Adrenal gland (tissue), 12 donors: ENCODE measurements around the gene UBE2H. TPM values are rescaled to one million over a fixed set of nuclear protein-coding genes. Genes with fewer than 3 reads are reported as not detected.
A peak's percentile ranks its signal among the peaks of the same experiment; 100 is the strongest.

Experiments
- DNase-seq, 7 donors: peaks; one replicate each; pipeline ENCODE4 v3.0.0-alpha.2; 2019 to 2020
- H3K27ac ChIP-seq, 5 donors: fragments of 200-600 bp; sonication (generic) in 4 of 5; 1 replicate in 3 of 5; 2 replicates in 2 of 5; pipeline versions ENCODE4 v1.5.1 to v1.8.0; 2016 to 2020; ENCODE audit warnings: mild to moderate bottlenecking in 1 of 5
- H3K27me3 ChIP-seq: fragments of 200-600 bp; 2 replicates; pipeline ENCODE4 v1.8.0; 2021
- H3K36me3 ChIP-seq, 2 donors: fragments of 200-600 bp; replicated peaks in 1 of 2; 1 replicate in 1 of 2; 2 replicates in 1 of 2; pipeline versions ENCODE4 v1.5.1 to v1.8.0; 2018 to 2022
- H3K4me1 ChIP-seq, 2 donors: fragments of 200-600 bp; replicated peaks in 1 of 2; 1 replicate in 1 of 2; 2 replicates in 1 of 2; pipeline versions ENCODE4 v1.5.1 to v1.8.0; 2018 to 2021
- H3K4me3 ChIP-seq, 4 donors: fragments of 200-600 bp; sonication (generic) in 3 of 4; one replicate each; pipeline ENCODE4 v1.5.1; 2016 to 2018
- H3K9me3 ChIP-seq, 3 donors: fragments of 200-600 bp; sonication (generic) in 1 of 3; replicated peaks in 1 of 3; 1 replicate in 2 of 3; 2 replicates in 1 of 3; pipeline versions ENCODE4 v1.5.1 to v1.8.0; 2016 to 2021
- CTCF ChIP-seq, 6 experiments: fragments of 450-650 bp in 4 of 6; fragments of 200-600 bp in 2 of 6; sonication (generic) in 1 of 6; IDR thresholded peaks; 1 replicate in 5 of 6; 2 replicates in 1 of 6; pipeline versions ENCODE4 v1.5.1 to v1.8.0; 2016 to 2021; ENCODE audit warnings: antibody characterized with exemption in 6 of 6, mild to moderate bottlenecking in 2 of 6, moderate library complexity in 1 of 6
- POLR2A ChIP-seq, 2 donors: fragments of 450-650 bp; IDR thresholded peaks; one replicate each; pipeline ENCODE4 v1.6.1; 2017; ENCODE audit warnings: antibody characterized with exemption in 2 of 2, mild to moderate bottlenecking in 2 of 2, moderate library complexity in 1 of 2
- WGBS, 4 donors: extraction: QIAGEN DNeasy Blood & Tissue Kit in 2 of 4; methylation state at CpG; one replicate each; pipeline versions ENCODE4 v1.1.5 to v1.1.7; 2013 to 2017; 5-methylcytosine and 5-hydroxymethylcytosine counted together
- intact Hi-C, 2 donors: fragments of 100-400 bp; cut with DNase I; formaldehyde crosslinking; loops; one replicate each; pipeline versions ENCODE4 v1.14.1 to v1.15.0; 2022 to 2023
- polyA plus RNA-seq, 3 donors: library from polyadenylated mRNA; stranded (reverse); fragments of 200-250 nt in 2 of 3; fragments of 350-450 nt in 1 of 3; fragmentation: Illumina TruSeq in 1 of 3; extraction: RNeasy Lipid Tissue Mini Kit (QIAGEN cat#74804) in 1 of 3; gene quantifications; one replicate each; pipeline ENCODE4 v1.2.3, GENCODE V29; 2013 to 2014
- total RNA-seq, 9 donors: library from RNA; depleted of rRNA in 4 of 9; stranded (reverse); fragments of >200 nt in 4 of 9; fragments of 120-200 nt in 1 of 9; fragmentation: NEBNext Ultra II Directional in 1 of 9; extraction: Animal tissue kit (Norgen Biotek cat#: 25700) in 1 of 9; gene quantifications; one replicate each; pipeline versions ENCODE4 v1.1.0 to v1.2.4, GENCODE V29; 2013 to 2023
- donor health status: healthy with polysubstance abuse.
- donor health status: Bipolar disorder and iron deficiency.
- donor health status: DM: yes; HTN: yes; CAD: no.
- donor health status: DM: no; HTN: no; CAD: no.
- donor health status: DM: no; HTN: no; CAD: no.
- donor health status: DM: yes; HTN: yes; CAD: no.

Gene UBE2H
- total and polyA plus RNA-seq, 12 donors, result 48.3 to 392 (median 143) TPM

GRCh38 chr7:129789000-129789399 lies 163.8 kb downstream of the UBE2H start:
- Histone ChIP-seq H3K27ac (no peak overlapping the region), H3K36me3 (no peaks in the 10 kb centered on the region), H3K4me3 (no peak overlapping the region), H3K27me3 (peaks cover 22% of the 10 kb centered on the region), H3K9me3 (no peaks in the 10 kb centered on the region), H3K4me1 (peaks cover 0 to 18% of the 10 kb centered on the region in 2 donors)
- WGBS, 4 donors, result 87 to 100% (median 94%) methylated on average over 2 to 6 of the region's 6 CpGs
- intact Hi-C loops, result no loop called here
- no peak for DNase-seq
- TF ChIP-seq POLR2A (IDR thresholded peaks at IDR 0.05) (no peak), CTCF (IDR thresholded peaks at IDR 0.05) (no peak)

GRCh38 chr7:129786825-129787563 lies 165.8 kb downstream of the UBE2H start:
- no peak for TF ChIP-seq POLR2A (IDR thresholded peaks at IDR 0.05)
- 64 to 90% (median 67%) methylated on average over 9 to 13 of the region's 13 CpGs for WGBS, 4 donors
- Histone ChIP-seq H3K4me1 (peaks cover 0 to 32% of the 10 kb centered on the region in 2 donors), H3K27ac (no peak overlapping the region), H3K4me3 (no peak overlapping the region), H3K9me3 (no peaks in the 10 kb centered on the region), H3K27me3 (peaks cover 42% of the 10 kb centered on the region), H3K36me3 (no peaks in the 10 kb centered on the region)
- intact Hi-C loops, result no loop called here
- DNase-seq, result no peak

GRCh38 chr7:129785685-129786514 lies 166.9 kb downstream of the UBE2H start:
- TF ChIP-seq POLR2A (IDR thresholded peaks at IDR 0.05) (no peak), CTCF (IDR thresholded peaks at IDR 0.05) (no peak)
- H3K4me1 ChIP-seq, result peaks cover 0 to 42% of the 10 kb centered on the region in 2 donors

GRCh38 chr7:129784783-129785684 lies 167.7 kb downstream of the UBE2H start:
- intact Hi-C loops, result no loop called here
- H3K36me3 ChIP-seq, result no peaks in the 10 kb centered on the region
- DNase-seq, result peak in 6 of 7 donors; percentile 33 to 67 (median 45)
- TF ChIP-seq CTCF (IDR thresholded peaks at IDR 0.05) (no peak), POLR2A (IDR thresholded peaks at IDR 0.05) (no peak)
- peak overlapping the region in 1 of 4 donors; percentile 40 for H3K4me3 ChIP-seq
- no peaks in the 10 kb centered on the region for H3K9me3 ChIP-seq
- 6 to 10% (median 9%) methylated on average over 29 to 37 of the region's 37 CpGs for WGBS, 4 donors
- H3K27me3 ChIP-seq, result peaks cover 60% of the 10 kb centered on the region
- no peak overlapping the region for H3K27ac ChIP-seq
- H3K4me1 ChIP-seq, result peaks cover 0 to 51% of the 10 kb centered on the region in 2 donors

More at GRCh38 chr7:129785685-129786514, 166.9 kb downstream of the UBE2H start:
- intact Hi-C loops, result no loop called here
- Histone ChIP-seq H3K27me3 (peaks cover 52% of the 10 kb centered on the region), H3K27ac (no peak overlapping the region), H3K4me3 (peak overlapping the region in 1 of 4 donors; percentile 40), H3K9me3 (no peaks in the 10 kb centered on the region), H3K36me3 (no peaks in the 10 kb centered on the region)
- no peak for DNase-seq
- WGBS, 4 donors, result 18 to 29% (median 22%) methylated on average over 14 to 44 of the region's 44 CpGs
